GM23248 (cell line): Measurements from ENCODE around the gene CNTNAP5.

Experiments
- EZH2 ChIP-seq: fragments of 200-600 bp; sonication (generic); IDR thresholded peaks from 2 replicates; pipeline ENCODE4 v1.6.1; 2018; ENCODE audit warnings: antibody characterized with exemption, mild to moderate bottlenecking; ENCODE audit not compliant: insufficient read depth, poor library complexity, severe bottlenecking
- EZH2phosphoT487 ChIP-seq: fragments of 200-600 bp; sonication (generic); IDR thresholded peaks from 2 replicates; pipeline ENCODE4 v1.6.1; 2018; ENCODE audit warnings: antibody characterized with exemption, moderate library complexity, mild to moderate bottlenecking, low read depth; ENCODE audit not compliant: insufficient read depth

- TF ChIP-seq EZH2phosphoT487 (no peak), EZH2 (no peak)
These were observed 854.6 kb downstream of the CNTNAP5 start for GRCh38 chr2:124879640-124880039.
